GM12874 (cell line): ENCODE measurements around the gene FGD4.

Source experiments
- TF ChIP-seq, protein P1 (sequence below): IDR thresholded peaks from 2 replicates; pipeline ENCODE4 v1.5.1; 2011; ENCODE audit warnings: low read depth, mild to moderate bottlenecking, control low read depth, low read length, moderate library complexity; ENCODE audit not compliant: insufficient read depth

Gene FGD4

DNA sequence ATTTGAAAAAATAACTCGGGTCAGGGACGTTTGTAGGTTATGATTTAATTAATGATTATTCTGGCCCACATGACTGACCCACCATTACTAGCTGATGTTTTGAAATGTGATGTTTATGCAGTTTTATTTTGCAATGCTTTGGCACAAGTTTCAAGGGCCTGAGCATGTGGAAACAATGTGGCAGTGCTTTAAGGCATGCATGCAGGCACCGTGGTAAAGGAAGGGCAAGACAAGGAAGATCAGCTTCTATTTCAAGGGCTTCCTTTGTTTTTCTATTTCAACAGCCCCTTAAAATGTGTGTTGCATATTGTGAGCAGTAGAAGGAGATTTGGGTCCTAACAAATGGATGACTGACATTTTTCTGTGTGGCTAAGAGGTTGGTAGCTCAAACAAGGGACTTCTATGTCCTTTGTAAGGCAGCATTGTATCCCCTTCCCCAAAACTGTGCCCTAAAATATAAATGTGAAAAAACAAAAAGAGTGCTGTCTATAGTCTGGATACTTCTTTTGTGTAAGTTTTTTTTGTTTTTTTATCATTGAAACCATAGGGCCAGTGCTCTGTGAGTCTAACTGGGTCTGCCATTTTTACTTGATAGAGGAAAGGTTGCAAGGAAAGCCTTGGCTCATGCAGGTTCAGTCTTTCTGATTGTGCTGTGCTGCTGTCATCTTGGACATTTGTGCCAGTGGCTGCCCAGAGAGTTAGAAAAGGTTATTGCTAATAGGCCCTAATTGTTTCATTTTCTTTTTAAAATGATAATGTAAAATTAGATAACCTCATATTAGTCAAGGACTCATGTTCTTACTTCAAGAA is 103.5 kb downstream of the FGD4 start:
- TF ChIP-seq, protein P1, sequence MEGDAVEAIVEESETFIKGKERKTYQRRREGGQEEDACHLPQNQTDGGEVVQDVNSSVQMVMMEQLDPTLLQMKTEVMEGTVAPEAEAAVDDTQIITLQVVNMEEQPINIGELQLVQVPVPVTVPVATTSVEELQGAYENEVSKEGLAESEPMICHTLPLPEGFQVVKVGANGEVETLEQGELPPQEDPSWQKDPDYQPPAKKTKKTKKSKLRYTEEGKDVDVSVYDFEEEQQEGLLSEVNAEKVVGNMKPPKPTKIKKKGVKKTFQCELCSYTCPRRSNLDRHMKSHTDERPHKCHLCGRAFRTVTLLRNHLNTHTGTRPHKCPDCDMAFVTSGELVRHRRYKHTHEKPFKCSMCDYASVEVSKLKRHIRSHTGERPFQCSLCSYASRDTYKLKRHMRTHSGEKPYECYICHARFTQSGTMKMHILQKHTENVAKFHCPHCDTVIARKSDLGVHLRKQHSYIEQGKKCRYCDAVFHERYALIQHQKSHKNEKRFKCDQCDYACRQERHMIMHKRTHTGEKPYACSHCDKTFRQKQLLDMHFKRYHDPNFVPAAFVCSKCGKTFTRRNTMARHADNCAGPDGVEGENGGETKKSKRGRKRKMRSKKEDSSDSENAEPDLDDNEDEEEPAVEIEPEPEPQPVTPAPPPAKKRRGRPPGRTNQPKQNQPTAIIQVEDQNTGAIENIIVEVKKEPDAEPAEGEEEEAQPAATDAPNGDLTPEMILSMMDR = no peak

DNA sequence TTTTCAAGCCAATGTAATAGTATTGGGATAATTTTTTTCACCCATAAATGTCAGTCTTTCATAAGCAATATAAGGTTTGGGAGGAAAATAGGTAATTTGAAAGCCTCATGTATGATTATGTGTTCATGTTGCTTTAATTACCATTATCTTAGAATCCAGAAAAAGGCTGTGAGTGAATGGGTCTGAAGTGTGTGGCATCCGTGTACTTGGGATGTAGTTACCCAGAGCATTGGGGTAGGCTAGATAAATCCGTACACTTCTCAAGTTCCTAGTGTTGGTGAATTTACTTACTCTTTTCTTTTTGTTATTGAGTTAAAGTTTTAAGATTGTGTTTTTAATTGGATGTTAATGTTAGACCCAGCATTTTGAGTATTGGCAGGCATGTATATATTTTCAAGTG is 104.4 kb downstream of the FGD4 start:
- TF ChIP-seq, protein P1 = no peak

DNA sequence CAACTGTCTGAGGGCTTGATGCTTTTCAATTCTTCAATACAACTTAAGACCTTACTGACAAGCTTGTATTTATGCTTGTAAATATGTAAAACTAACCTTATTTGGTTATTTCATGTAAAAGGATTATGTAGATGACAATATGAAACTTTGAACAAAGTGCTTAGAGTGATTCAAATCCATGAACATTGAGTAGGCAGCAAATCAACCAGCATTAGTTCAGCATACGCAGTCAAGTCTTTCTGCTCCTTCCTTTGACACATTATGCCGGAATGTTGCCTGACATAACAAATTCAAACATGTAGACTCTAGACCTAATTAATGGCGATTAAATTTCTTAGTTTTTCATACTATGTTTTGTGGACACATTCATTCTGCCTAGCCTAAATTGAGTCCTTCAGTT is 105.2 kb downstream of the FGD4 start:
- TF ChIP-seq, protein P1 = no peak

DNA sequence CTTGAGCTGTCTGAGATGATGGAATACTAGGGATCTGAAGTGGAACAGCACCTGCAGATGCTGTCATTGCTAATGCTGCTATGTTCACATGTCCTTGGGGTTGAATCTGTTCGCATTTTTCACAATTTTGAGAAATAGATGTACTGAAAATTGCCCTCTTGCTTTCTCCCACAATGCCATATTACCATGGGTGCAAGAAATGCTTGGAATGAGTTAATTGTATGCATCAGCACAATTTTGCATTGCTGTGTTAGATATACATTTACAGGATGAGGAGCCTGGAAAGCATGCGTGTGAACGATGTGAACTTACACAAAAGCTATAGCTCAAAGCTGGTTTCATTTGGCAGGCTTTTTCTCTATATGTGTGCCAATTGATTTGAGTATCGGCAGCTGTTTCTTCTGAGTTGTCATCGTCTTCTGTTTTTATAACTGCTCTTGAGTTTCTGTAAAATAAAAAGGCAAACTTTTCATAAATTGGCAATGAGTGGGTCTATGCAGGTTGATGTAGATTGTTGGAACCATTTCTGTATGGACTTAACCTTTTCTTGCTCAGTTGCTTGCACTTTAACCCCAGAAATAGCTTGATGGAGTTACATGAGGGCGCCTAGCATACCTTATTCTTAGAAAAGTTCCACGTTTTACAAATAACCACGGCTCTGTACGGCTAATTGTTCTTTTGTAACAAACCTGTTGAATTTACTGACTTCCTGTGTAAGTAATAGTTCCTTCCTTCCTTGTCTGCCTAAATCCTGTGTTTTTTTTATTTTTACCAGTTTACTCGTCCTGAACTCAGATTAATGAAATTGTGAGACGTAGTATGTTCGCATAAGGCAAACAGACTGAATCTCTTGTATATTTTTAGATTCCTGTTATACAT is 105.9 kb downstream of the FGD4 start:
- TF ChIP-seq, protein P1 = no peak

DNA sequence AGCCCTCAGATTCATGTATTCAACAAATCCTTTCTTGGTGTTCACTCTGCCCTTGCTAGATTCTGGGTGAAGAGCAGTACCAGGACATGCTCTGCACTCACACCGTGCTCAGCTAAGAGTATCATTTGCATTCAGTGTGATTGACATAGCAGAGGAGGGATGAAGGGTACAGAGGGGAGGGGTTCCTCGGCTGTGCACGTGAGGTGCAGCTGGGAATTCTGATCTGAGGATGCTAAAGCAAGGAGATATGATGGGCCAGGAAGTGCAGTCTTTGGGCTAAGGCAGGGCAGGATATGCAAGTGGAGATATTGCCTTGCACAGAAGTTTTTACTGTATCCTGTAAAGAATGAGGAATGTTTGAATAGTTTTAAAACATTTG is 108.6 kb downstream of the FGD4 start:
- TF ChIP-seq, protein P1 = no peak

DNA sequence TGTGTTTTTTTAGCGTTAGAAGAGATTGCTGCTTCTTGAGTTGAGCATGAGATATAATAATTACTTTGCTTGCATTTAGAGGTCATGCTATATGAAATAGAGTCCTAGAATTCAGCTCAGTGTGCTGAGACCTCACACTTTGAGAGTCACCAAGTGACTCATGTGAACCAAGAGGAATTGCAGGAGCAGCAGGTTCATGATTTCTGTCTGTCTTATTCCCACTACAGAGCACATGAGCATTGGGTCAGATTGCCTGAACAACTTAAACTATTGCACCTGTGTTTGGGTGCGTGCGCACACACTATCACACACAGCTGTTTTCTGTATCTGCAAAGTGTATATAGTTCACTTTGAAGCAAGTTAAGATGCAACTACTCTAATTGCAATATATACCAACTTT is 109.3 kb downstream of the FGD4 start:
- TF ChIP-seq, protein P1 = no peak

DNA sequence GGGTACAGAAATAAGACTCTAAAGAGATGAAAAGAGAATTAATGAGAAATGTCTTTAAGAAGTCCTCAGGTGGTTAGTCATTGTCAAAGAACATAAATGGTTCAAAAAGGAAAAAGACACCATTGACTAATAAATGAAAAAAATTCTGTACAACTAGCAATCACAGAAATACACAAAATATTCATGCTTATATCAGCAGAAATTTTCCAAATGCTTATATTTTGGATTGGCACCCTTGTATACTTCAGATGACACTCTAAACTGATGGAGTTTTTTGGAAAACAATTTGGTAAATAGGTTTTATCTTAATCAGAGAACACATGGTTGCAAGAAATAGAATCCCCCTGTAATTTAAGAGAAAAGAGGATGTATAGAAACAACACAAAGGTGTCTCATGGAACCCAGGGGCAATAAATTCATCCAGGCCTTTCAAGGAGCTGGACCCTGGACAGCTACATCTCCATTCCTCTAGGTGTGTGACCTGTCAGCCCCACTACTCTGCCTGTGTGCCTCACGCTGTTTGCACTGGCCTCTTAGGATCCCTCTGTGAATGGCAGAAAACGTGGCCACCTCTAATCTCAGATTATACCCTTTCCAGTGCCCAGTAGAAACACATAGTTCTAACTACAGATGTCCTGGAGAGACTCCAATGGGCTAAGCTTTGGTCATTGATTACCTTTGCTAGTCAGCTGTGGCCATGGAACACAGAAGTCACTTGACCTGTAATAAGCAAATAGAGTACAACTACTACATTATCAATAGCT is 110.2 kb downstream of the FGD4 start:
- TF ChIP-seq, protein P1 = no peak
